HG03354 (cell line): ENCODE data around the gene DNAJC4.

Source experiments
- ATAC-seq: cut with Tn5 transposase; IDR thresholded peaks from one replicate; pipeline ENCODE4 v1.9.1; 2021; ENCODE audit warnings: mild to moderate bottlenecking; ENCODE audit not compliant: unreplicated experiment, poor library complexity, severe bottlenecking

The DNAJC4 gene

GRCh38 chr11:64254326-64254725 lies 24.0 kb downstream of the DNAJC4 start:
- ATAC-seq, result no peak

DNA sequence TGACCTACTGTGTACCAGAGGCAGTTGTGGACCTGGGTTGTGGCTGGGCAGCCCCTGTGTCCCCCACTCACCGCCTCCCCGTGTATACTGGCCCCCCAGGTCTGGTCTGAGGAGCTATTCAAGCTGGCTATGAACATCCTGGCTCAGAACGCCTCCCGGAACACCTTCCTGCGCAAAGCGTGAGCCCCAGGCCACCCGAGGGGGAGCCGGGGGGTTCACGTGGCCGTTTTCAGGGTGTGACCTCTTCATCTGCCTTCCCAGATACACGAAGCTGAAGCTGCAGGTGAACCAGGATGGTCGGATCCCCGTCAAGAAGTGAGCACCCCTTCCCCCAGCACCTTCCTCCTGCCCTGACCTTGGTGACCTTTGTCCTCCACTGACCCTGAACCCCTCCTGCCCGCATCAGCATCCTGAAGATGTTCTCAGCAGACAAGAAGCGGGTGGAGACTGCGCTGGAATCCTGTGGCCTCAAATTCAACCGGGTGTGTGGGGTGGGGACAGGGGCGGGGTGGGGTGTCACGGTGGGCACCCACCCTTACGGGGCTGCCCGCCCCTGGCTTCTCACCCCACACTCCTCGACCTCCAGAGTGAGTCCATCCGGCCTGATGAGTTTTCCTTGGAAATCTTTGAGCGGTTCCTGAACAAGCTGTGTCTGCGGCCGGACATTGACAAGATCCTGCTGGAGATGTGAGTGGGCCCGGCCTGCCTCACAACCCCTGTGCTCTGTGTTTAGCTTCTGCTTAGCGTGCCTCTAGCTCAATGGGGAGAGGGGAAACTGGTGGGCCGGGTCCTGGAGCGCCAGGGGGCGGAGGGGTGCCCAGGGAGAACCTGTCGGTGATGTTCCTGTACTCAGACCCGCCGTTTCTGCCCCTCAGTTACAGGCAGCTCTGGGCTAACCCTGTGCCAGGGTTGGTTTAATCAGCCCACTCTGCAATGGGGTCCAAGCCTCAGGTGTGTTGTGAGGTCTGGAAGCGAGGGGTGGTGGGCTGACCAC lies 25.1 kb downstream of the DNAJC4 start:
- ATAC-seq, result no peak

DNA sequence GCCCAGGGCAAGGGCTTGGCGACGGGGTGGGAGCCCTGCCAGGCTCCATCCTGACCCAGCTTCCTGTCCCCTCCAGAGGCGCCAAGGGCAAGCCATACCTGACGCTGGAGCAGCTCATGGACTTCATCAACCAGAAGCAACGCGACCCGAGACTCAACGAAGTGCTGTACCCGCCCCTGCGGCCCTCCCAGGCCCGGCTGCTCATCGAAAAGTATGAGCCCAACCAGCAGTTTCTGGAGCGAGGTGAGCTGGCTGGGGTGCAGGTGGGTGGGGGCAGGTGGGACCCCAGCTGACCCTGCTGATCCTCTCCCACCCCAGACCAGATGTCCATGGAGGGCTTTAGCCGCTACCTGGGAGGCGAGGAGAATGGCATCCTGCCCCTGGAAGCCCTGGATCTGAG lies 26.0 kb downstream of the DNAJC4 start:
- no peak for ATAC-seq

DNA sequence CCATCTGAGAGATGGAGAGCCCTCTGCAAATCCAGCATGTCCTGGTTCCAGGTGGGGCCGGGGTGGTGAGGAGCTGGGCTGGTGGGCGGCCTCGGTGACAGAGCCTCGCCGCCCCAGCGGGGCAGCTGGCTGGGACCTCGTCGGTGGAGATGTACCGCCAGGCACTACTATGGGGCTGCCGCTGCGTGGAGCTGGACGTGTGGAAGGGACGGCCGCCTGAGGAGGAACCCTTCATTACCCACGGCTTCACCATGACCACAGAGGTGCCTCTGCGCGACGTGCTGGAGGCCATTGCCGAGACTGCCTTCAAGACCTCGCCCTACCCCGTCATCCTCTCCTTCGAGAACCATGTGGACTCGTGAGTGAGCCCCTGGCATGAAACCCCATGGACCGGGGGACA lies 28.0 kb downstream of the DNAJC4 start:
- no peak for ATAC-seq

DNA sequence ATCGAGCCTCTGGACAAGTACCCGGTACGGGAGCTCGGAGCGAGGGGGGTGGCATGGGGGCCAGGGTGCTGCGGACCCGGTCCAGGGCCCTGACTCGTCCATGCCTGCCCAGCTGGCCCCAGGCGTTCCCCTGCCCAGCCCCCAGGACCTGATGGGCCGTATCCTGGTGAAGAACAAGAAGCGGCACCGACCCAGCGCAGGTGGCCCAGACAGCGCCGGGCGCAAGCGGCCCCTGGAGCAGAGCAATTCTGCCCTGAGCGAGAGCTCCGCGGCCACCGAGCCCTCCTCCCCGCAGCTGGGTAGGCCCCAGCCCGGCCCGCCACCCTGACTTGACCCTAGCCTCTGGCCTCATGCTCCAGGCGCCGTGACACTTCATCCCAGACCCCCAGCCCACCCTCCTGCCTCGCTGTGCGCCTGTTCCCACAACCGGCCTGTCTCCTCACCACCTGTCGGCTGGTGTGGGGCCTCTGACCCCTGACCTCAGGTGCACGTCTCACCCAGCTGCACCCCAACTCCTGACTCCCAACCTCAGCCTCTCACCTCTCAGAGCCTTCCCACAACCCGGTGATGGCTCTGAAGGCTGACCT lies 28.7 kb downstream of the DNAJC4 start:
- no peak for ATAC-seq

DNA sequence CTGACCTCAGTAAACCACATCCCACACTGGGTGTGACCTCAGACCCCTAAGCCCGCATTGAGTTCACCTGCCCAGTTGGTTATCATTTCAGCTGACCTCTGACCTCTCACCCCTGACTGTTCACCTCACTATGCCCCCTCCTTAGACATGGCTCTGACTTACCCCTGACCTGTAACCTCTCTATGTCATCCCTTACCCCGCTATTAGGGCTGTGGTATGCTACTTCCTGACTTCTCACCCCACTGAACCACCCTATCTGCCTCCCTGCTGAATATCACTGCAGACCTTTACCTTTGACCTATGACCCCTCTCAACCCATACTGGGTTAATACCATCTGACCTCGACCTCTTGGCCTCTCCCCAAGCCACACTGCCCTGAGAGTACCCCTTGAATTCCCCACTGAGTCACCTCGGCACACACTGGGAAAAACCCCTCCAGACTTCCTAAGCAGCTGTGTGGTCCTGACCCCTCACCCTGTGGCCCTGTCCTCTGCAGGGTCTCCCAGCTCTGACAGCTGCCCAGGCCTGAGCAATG lies 29.3 kb downstream of the DNAJC4 start:
- ATAC-seq, result no peak

DNA sequence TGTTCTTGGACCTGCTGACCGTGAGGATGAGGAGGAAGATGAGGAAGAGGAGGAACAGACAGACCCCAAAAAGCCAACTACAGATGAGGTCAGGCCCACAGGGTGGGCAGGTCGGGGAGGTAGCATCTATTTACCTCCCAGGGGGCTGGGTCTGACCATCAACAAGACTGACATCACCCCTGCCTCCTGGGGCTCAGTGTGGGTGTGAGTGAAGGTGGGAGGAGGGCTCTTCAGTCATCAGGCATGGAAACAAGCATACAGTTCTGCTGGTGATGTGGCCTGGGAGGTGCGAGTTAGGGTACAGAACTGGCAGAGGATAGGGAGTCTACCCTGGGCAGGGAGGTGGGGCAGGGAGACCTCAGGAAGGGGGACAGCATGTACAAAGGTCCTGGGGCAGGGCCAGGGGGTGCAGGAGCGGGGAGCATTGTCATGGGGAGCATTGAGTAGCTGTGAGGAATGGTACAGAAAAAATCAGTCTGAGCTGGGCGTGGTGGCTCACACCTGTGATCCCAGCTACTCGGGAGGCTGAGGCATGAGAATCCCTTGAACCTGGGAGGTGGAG lies 29.9 kb downstream of the DNAJC4 start:
- no peak for ATAC-seq

DNA sequence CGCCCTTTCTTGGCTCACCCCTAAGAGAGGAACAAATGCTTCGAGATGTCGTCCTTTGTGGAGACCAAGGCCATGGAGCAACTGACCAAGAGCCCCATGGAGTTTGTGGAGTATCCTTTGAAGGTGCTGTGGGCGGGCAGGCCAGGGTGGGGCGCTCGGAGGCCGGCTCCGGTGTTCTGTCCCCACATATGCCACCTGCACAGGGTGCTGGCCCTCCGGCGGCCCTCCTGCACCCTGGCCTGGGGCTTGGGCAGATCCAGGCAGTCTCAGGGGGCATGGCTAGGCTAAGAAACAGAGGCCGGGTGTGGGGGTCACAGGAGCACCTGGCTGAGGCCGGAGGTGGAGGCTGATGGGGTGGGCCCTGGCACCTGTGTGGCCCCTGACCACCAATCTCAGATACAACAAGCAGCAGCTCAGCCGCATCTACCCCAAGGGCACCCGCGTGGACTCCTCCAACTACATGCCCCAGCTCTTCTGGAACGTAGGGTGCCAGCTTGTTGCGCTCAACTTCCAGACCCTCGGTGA lies 31.3 kb downstream of the DNAJC4 start:
- ATAC-seq, result no peak

DNA sequence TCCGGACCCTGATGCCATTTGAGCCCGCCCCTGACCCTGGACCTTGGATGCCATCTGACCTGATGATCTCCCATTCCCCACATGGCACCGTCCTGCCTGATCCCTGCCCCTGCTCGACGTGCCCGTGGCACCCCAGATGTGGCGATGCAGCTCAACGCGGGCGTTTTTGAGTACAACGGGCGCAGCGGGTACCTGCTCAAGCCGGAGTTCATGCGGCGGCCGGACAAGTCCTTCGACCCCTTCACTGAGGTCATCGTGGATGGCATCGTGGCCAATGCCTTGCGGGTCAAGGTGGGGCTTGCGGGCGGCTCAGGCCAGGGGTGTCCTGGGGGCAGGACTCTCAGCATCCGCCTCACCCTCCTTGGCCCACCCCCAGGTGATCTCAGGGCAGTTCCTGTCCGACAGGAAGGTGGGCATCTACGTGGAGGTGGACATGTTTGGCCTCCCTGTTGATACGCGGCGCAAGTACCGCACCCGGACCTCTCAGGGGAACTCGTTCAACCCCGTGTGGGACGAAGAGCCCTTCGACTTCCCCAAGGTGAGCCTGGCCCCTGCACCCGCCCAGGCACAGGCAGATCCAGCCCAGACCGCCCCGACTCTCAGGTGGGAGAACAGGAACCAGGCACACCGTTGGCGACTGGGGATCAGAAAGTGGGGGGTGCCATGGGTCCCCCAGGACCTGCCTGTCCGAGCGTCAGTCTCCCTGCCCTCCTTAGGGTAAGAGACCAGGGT lies 32.1 kb downstream of the DNAJC4 start:
- ATAC-seq, result no peak

DNA sequence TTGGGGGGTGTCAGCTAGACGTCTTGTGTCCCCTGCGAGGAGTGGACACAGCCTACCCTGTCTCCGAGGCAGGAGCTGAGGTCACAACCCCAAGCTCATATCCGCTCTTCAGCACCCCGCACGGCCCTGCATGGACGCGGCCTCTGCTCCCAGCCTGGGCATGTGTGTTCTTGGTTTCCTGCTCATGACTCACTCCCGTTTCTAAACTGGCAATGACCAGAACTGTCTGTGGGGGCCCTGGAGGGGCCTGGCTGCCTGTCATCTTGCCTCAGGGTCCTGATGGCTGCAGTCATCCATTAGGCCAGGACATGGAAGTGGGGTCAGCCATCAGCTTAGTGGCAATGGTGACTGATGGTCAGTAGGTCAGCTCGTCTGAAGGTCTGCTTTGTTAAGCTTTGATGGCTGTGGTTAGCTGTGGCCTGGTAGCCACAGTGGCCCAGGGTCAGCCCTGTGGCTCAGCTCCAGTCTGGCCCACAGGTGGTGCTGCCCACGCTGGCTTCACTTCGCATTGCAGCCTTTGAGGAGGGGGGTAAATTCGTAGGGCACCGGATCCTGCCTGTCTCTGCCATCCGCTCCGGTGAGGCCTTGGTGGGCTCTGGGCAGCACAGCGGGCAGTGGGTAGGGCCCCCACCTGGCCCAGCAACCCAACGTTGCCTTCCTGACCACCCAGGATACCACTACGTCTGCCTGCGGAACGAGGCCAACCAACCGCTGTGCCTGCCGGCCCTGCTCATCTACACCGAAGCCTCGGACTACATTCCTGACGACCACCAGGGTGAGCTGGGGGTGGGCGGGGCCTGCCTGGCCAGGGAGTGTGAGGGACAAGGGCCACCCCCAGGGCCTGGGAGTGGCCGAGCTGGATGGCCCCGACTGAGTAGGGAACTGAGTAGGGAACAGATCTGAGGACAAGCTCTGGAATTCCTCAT lies 32.9 kb downstream of the DNAJC4 start:
- no peak for ATAC-seq

- ATAC-seq, result no peak
Measured at GRCh38 chr11:64263947-64264317, 33.6 kb downstream of the DNAJC4 start.

DNA sequence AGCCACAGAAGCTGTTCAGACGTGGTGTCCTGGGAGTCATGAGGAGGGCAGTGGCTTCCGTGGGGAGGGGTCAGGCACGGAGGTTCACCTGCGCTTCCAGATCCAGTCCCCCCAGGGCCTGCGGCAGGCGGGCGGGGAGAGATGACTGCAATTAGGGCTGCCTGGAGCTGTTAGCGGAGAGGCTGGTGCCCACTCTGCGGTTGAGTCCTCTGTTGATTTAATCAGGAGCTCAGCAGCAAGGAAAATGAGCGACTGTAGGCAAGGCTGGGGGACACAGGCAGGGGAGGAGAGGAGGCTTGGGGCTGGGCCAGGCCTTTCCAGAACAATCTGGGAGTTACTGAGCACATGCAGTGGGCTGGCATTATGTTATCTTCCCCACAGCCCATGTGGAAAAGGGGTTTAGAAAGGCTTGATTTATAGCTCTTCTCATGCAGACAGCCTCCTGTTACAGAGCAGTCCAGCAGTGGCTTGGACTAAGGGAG lies 34.1 kb downstream of the DNAJC4 start:
- ATAC-seq, result no peak

- no peak for ATAC-seq
Measured at GRCh38 chr11:64265176-64266160, 35.1 kb downstream of the DNAJC4 start.

DNA sequence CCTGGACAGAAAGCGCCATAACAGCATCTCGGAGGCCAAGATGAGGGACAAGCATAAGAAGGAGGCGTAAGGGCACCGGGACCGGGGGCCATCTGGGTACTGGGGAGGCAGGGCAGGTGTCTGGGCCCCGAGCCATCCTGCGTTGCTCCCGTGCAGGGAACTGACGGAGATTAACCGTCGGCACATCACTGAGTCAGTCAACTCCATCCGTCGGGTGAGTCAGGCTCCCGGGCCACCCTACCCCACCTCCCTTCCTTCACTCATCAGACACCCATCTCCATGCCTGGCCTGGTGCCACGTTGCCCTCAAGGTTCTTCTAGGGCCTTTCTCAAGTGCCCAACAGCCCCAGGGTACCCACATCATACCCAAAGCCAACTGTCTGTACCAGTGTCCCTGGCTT lies 36.0 kb downstream of the DNAJC4 start:
- no peak for ATAC-seq

- ATAC-seq, result no peak
Measured at GRCh38 chr11:64267207-64267945, 37.0 kb downstream of the DNAJC4 start.

DNA sequence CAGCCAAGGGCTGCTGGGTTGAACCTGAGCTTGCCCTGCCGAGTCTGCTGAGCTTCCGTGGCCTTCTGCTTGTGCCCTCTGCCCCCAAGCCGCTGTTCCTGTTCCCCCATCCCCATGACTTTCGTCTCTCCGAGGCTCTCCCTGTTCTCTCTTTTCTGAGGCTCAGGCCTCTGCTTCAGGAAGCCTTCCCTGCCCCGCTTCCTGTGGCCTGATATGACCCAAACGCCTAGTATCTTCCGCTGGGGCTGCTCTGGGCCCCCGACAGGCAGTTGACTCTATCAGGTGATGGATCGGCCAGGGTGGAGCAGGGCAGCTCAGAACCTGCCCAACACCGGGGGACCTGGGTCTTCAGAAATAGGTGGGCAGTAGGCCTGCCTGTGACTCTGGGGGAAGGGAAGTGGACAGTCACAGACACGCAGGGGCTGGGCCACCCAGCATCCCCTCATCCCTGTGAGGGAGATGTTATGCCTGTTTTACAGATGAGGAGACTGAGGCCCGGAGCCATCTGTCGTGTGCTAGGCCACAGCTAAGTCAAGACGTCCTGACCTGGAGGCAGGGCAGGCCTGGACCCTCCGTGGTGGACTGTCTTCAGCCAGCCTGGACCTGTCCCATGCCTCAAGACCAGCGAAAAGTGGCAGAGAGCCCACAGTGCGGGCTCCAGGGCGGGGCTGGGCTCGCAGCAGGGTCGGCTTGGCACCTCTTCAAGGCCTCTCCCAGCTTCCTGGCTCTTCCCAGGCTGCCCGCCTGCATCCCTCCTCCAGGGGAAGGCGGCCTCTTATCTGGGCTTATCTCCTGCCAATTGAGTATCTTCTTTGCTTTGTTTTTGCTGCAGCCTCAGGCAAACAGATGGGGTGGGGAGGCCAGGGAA lies 37.9 kb downstream of the DNAJC4 start:
- ATAC-seq, result no peak
